GM12878 (cell line): ENCODE data around the gene CIROP. TPM values are rescaled to one million over a fixed set of nuclear protein-coding genes. Genes with fewer than 3 reads are reported as not detected.

Experiments
- ATAC-seq: fragments of 200-7000 bp; cut with Tn5 transposase; 3 replicates; pipeline ENCODE4 v1.9.1; 2020; ENCODE audit warnings: mild to moderate bottlenecking, moderate library complexity
- BruUV-seq: library from RNA; stranded (reverse); fragments of 400-500 nt; replicated peaks from 2 replicates; lab custom pipeline; 2021; lab: Mats Ljungman, UMichigan
- CTCF ChIA-PET: fragments of 300-600 bp; sonication (Branson Sonifier 250); formaldehyde crosslinking; extraction: SDS; loops from one replicate; lab custom pipeline; 2021; ENCODE audit warnings: inconsistent platforms; lab: Yijun Ruan, JAX
- POLR2A ChIA-PET: fragments of 350-600 bp; formaldehyde crosslinking; extraction: SDS; loops from one replicate; lab custom pipeline; 2021; ENCODE audit warnings: inconsistent platforms; lab: Charles Lee
- RAD21 ChIA-PET: fragments of 300-600 bp; sonication (Branson Sonifier 250); formaldehyde crosslinking; loops from one replicate; lab custom pipeline; 2023; ENCODE audit warnings: antibody characterized with exemption; ENCODE audit not compliant: unreplicated experiment; lab: Charles Lee
- SMC1A ChIA-PET: fragments of 300-600 bp; sonication (Branson Sonifier 250); formaldehyde crosslinking; loops from one replicate; lab custom pipeline; 2023; ENCODE audit not compliant: unreplicated experiment, uncharacterized antibody; lab: Charles Lee
- DNase-seq: peaks from one replicate; pipeline ENCODE4 v3.0.0-alpha.2; 2011; ENCODE audit warnings: low read depth, low spot score
- FAIRE-seq: peaks from 3 replicates; lab custom pipeline; 2011; peaks lifted over from hg19 to GRCh38; lab: Jason Lieb, UNC
- H2AFZ ChIP-seq: 2 replicates; pipeline ENCODE4 v1.6.0; 2011; ENCODE audit warnings: low read depth, low read length, control low read depth; ENCODE audit not compliant: control insufficient read depth
- H3K27ac ChIP-seq: 2 replicates; pipeline ENCODE4 v1.5.1; 2011; ENCODE audit warnings: control low read depth; ENCODE audit not compliant: control insufficient read depth, insufficient read depth
- H3K27me3 ChIP-seq, 2 experiments: replicated peaks in 1 of 2; 2 replicates each; pipeline versions ENCODE4 v1.6.0 to v1.6.1; 2011; ENCODE audit warnings: low read length in 1 of 2; ENCODE audit not compliant: control insufficient read depth in 2 of 2, insufficient read depth in 2 of 2
- H3K36me3 ChIP-seq, 2 experiments: 2 replicates each; pipeline ENCODE4 v1.5.1; 2011; ENCODE audit warnings: low read length in 1 of 2; ENCODE audit not compliant: control insufficient read depth in 2 of 2, insufficient read depth in 2 of 2
- H3K4me1 ChIP-seq: 2 replicates; pipeline ENCODE4 v1.6.1; 2011; ENCODE audit warnings: mild to moderate bottlenecking, low read length, moderate library complexity, mixed read lengths; ENCODE audit not compliant: control insufficient read depth, insufficient read depth
- H3K4me2 ChIP-seq: 2 replicates; pipeline ENCODE4 v1.6.0; 2011; ENCODE audit warnings: control low read depth; ENCODE audit not compliant: control insufficient read depth, insufficient read depth
- H3K4me3 ChIP-seq: fragments of 200-600 bp; sonication (generic); 2 replicates; pipeline ENCODE4 v1.5.1; 2016
- H3K79me2 ChIP-seq: 2 replicates; pipeline ENCODE4 v1.6.0; 2011; ENCODE audit warnings: low read length; ENCODE audit not compliant: control insufficient read depth, insufficient read depth
- H3K9ac ChIP-seq: 2 replicates; pipeline ENCODE4 v1.8.0; 2011; ENCODE audit warnings: low read length, control low read depth, mixed read lengths; ENCODE audit not compliant: control insufficient read depth, insufficient read depth
- H3K9me3 ChIP-seq: replicated peaks from 3 replicates; pipeline ENCODE4 v1.5.1; 2011; ENCODE audit warnings: mild to moderate bottlenecking, low read length; ENCODE audit not compliant: control insufficient read depth, insufficient read depth
- H4K20me1 ChIP-seq: 2 replicates; pipeline ENCODE4 v1.6.0; 2011; ENCODE audit not compliant: control insufficient read depth, insufficient read depth
- BCLAF1 ChIP-seq: fragments of 450-650 bp; IDR thresholded peaks from 2 replicates; pipeline ENCODE4 v1.6.1; 2017; ENCODE audit warnings: antibody characterized with exemption, mild to moderate bottlenecking, moderate library complexity
- CEBPB ChIP-seq, 2 experiments: fragments of 150-350 bp in 1 of 2; IDR thresholded peaks; 2 replicates each; pipeline ENCODE4 v1.6.1; 2012 to 2014; ENCODE audit warnings: low read depth in 2 of 2, low read length in 2 of 2, borderline replicate concordance in 1 of 2, inconsistent platforms in 1 of 2
- CHD1 ChIP-seq: IDR thresholded peaks from 2 replicates; pipeline ENCODE4 v1.6.1; 2012; ENCODE audit warnings: low read depth, low read length, improper control_type of control experiment
- LARP7 ChIP-seq: fragments of 450-650 bp; IDR thresholded peaks from 2 replicates; pipeline ENCODE4 v1.6.1; 2017; ENCODE audit warnings: mild to moderate bottlenecking
- RUNX3 ChIP-seq: IDR thresholded peaks from 2 replicates; pipeline ENCODE4 v1.6.1; 2012; ENCODE audit warnings: low read length, inconsistent platforms
- STAT1 ChIP-seq: fragments of 450-650 bp; conservative IDR thresholded peaks from 2 replicates; pipeline ENCODE4 v1.6.1; 2014; ENCODE audit warnings: antibody characterized with exemption, mild to moderate bottlenecking
- TAF1 ChIP-seq: IDR thresholded peaks from 2 replicates; pipeline ENCODE4 v1.6.1; 2011; ENCODE audit warnings: mild to moderate bottlenecking, low read depth, low read length, borderline replicate concordance
- USF2 ChIP-seq: IDR thresholded peaks from 2 replicates; pipeline ENCODE4 v1.6.1; 2011; ENCODE audit warnings: low read depth, low read length, improper control_type of control experiment, borderline replicate concordance
- ZBTB33 ChIP-seq: fragments of 450-650 bp; IDR thresholded peaks from 2 replicates; pipeline ENCODE4 v1.6.1; 2017; ENCODE audit warnings: mild to moderate bottlenecking
- ZNF217 ChIP-seq: fragments of 450-650 bp; IDR thresholded peaks from 2 replicates; pipeline ENCODE4 v1.6.1; 2017; ENCODE audit warnings: antibody characterized with exemption, mild to moderate bottlenecking
- WGBS: methylation state at CpG from one replicate; pipeline ENCODE4 v1.1.6; 2016; ENCODE audit warnings: low lambda C conversion rate; ENCODE audit not compliant: insufficient replicate concordance, insufficient coverage; ENCODE audit errors: missing lambda C conversion rate; 5-methylcytosine and 5-hydroxymethylcytosine counted together
- in situ Hi-C: fragments of 300-500 bp; cut with MboI; formaldehyde crosslinking; loops from 9 replicates; pipeline ENCODE4 v1.14.3; 2018; ENCODE audit warnings: mixed read lengths
- intact Hi-C: fragments of 100-400 bp; cut with micrococcal nuclease; formaldehyde crosslinking; loops from one replicate; pipeline ENCODE4 v1.14.2; 2022; ENCODE audit not compliant: unreplicated experiment
- polyA plus RNA-seq, 11 experiments: library from polyadenylated mRNA; depleted of rRNA in 4 of 11; unstranded in 6 of 11; stranded (reverse) in 5 of 11; fragments of >200 nt; fragmentation: Nextera tagmentation in 4 of 11; fragmentation: Illumina TruSeq in 1 of 11; extraction: Ambion mirVana in 4 of 11; extraction: Trizol in 1 of 11; gene quantifications; 1 replicate in 1 of 11; 2 replicates in 10 of 11; pipeline versions ENCODE4 v1.2.1 to v1.2.3, GENCODE V29; 2011 to 2016; ENCODE audit warnings: inconsistent platforms in 2 of 11, missing spikeins in 2 of 11, low read depth in 1 of 11
- total RNA-seq, 4 experiments: library from RNA; depleted of rRNA in 3 of 4; stranded (reverse); fragments of >200 nt in 3 of 4; fragmentation: Illumina TruSeq in 1 of 4; extraction: Trizol in 1 of 4; gene quantifications; 2 replicates each; pipeline versions ENCODE4 v1.2.1 to v1.2.3, GENCODE V29; 2013 to 2021

Gene CIROP
- total and polyA plus RNA-seq, 10 of the 15 experiments (the other 5 are each of a cell fraction or from before 2014, with no cell fraction given) = not detected

- TF ChIP-seq CHD1 (no peak), USF2 (no peak), TAF1 (no peak)
- TF ChIP-seq, all 136 proteins: peak for 0
Measured at GRCh38 chr14:23137813-23138535, 33.2 kb upstream of the CIROP start (continued).

GRCh38 chr14:23137192-23137812 is 32.5 kb upstream of the CIROP start:
- RAD21 ChIA-PET = interaction anchor here (1.5 kb wide), 1 partner anchor 17 kb away, joined by 3 read pairs; no protein-coding TSS in a partner anchor

More at GRCh38 chr14:23137192-23137812, 32.5 kb upstream of the CIROP start:
- Histone ChIP-seq H4K20me1 (no peaks in the 10 kb centered on the region), H3K9me3 (no peaks in the 10 kb centered on the region), H3K36me3 (no peaks in the 10 kb centered on the region), H3K27ac (no peak overlapping the region), H3K4me1 (no peaks in the 10 kb centered on the region), H3K9ac (no peak overlapping the region), H3K79me2 (no peaks in the 10 kb centered on the region), H3K4me3 (no peak overlapping the region), H2AFZ (no peak overlapping the region), H3K27me3 (peaks cover 1 to 3% of the 10 kb centered on the region in 2 experiments; a peak in 3 of 4 replicates), H3K4me2 (no peak overlapping the region)
- ChIA-PET SMC1A (interaction anchor here (1.5 kb wide), 1 partner anchor 16 kb away, joined by 4 read pairs; no protein-coding TSS in a partner anchor), POLR2A (no interaction called here), CTCF (no interaction called here)
- no TSS peak for BruUV-seq
- no peak for TF ChIP-seq ZBTB33
- TF ChIP-seq RUNX3 = no peak
- TF ChIP-seq BCLAF1 = no peak
- no peak for TF ChIP-seq LARP7
- TF ChIP-seq ZNF217 = no peak
- no peak for TF ChIP-seq CEBPB (IDR thresholded peaks at IDR 0.05; ENCODE audit: borderline replicate concordance in 1 of 2, low read depth in 2 of 2, low read length in 2 of 2)
- TF ChIP-seq STAT1 = no peak
- in situ Hi-C loops = no loop called here
- DNase-seq (no peak), ATAC-seq (no peak), FAIRE-seq (no peak)
- intact Hi-C loops = no loop called here
- 38% methylated on average over 11 of the region's 11 CpGs for WGBS
